Lower lobe of right lung (tissue), 2 donors: ENCODE measurements around the gene ATP6V1E1. TPM values are rescaled to one million over a fixed set of nuclear protein-coding genes. Genes with fewer than 3 reads are reported as not detected.

Experiments
- ATAC-seq, 2 donors: fragments of 200-7000 bp; cut with Tn5 transposase; one replicate each; pipeline ENCODE4 v1.9.1; 2020 to 2022; ENCODE audit warnings: mild to moderate bottlenecking in 2 of 2, moderate library complexity in 2 of 2
- DNase-seq: peaks from one replicate; pipeline ENCODE4 v3.0.0-alpha.2; 2020
- H3K27ac ChIP-seq: fragments of 200-600 bp; one replicate; pipeline ENCODE4 v1.8.0; 2022
- H3K27me3 ChIP-seq: fragments of 200-600 bp; one replicate; pipeline ENCODE4 v1.8.0; 2022; ENCODE audit warnings: low read depth
- H3K36me3 ChIP-seq: fragments of 200-600 bp; one replicate; pipeline ENCODE4 v1.8.0; 2022; ENCODE audit warnings: mild to moderate bottlenecking
- H3K4me1 ChIP-seq: fragments of 200-600 bp; one replicate; pipeline ENCODE4 v1.8.0; 2022
- H3K4me3 ChIP-seq: fragments of 200-600 bp; one replicate; pipeline ENCODE4 v1.8.0; 2022; ENCODE audit warnings: mild to moderate bottlenecking
- H3K9me3 ChIP-seq: fragments of 200-600 bp; one replicate; pipeline ENCODE4 v1.8.0; 2022
- intact Hi-C: fragments of 100-400 bp; cut with DNase I; formaldehyde crosslinking; loops from one replicate; pipeline ENCODE4 v1.11.0; 2022
- total RNA-seq: library from RNA; stranded (reverse); fragmentation: NEBNext Ultra II Directional; extraction: Animal tissue kit (Norgen Biotek cat#: 25700); gene quantifications from one replicate; pipeline ENCODE4 v1.2.1, GENCODE V29; 2021
- TF ChIP-seq, protein P1 (sequence below): fragments of 200-600 bp; IDR thresholded peaks from one replicate; pipeline ENCODE4 v1.8.0; 2022; ENCODE audit warnings: antibody characterized with exemption, mild to moderate bottlenecking
- donor health status: DM: no; HTN: yes; CAD: no; lungs with severe emphysema.

ATP6V1E1 gene
- total RNA-seq, 1 donor from 2014 or later, result 133 TPM

DNA sequence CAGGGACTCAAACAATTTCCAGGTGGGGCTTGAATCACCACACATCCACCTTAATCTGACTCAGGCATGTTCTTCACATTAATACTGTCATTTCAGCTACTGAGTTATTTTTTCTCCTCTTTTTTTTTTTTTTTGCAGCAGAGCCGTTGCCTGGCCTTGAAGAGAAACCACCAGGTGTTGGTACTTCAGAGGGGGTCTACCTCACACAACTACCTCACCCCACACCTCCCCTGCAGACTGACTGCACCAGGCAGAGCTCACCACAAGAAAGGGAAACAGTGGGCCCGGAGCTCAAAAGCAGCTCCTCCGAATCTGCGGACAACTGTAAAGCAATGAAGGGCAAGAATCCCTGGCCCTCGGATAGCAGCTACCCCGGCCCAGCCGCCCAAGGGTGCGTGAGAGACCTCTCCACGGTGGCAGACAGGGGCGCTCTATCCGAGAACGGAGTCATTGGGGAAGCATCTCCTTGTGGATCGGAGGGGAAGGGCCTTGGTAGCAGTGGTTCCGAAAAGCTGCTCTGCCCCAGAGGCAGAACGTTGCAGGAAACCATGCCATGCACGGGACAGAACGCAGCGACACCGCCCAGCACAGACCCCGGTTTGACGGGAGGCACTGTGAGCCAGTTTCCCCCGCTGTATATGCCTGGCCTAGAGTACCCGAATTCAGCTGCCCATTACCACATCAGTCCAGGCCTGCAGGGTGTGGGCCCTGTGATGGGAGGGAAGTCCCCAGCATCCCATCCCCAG lies 80.4 kb downstream of the ATP6V1E1 start:
- Histone ChIP-seq H3K36me3 (peaks cover 36% of the 10 kb centered on the region), H3K4me3 (no peak overlapping the region), H3K27ac (no peak overlapping the region), H3K9me3 (no peaks in the 10 kb centered on the region), H3K4me1 (no peaks in the 10 kb centered on the region), H3K27me3 (no peaks in the 10 kb centered on the region)
- TF ChIP-seq, protein P1, sequence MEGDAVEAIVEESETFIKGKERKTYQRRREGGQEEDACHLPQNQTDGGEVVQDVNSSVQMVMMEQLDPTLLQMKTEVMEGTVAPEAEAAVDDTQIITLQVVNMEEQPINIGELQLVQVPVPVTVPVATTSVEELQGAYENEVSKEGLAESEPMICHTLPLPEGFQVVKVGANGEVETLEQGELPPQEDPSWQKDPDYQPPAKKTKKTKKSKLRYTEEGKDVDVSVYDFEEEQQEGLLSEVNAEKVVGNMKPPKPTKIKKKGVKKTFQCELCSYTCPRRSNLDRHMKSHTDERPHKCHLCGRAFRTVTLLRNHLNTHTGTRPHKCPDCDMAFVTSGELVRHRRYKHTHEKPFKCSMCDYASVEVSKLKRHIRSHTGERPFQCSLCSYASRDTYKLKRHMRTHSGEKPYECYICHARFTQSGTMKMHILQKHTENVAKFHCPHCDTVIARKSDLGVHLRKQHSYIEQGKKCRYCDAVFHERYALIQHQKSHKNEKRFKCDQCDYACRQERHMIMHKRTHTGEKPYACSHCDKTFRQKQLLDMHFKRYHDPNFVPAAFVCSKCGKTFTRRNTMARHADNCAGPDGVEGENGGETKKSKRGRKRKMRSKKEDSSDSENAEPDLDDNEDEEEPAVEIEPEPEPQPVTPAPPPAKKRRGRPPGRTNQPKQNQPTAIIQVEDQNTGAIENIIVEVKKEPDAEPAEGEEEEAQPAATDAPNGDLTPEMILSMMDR, result no peak
- DNase-seq, result no peak
- intact Hi-C loops, result no loop called here
- ATAC-seq, result no peak

DNA sequence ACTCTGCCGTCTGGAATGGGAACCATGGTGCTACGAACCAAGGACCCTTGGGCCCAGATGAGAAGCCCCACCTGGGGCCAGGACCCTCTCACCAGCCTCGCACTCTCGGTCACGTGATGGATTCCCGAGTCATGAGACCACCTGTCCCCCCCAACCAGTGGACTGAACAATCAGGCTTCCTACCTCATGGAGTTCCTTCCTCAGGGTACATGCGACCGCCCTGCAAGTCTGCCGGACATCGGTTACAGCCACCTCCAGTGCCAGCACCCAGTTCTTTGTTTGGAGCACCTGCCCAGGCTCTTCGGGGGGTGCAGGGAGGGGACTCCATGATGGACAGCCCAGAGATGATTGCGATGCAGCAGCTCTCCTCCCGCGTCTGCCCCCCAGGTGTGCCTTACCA lies 86.1 kb downstream of the ATP6V1E1 start:
- Histone ChIP-seq H3K4me1 (no peaks in the 10 kb centered on the region), H3K27me3 (no peaks in the 10 kb centered on the region), H3K4me3 (no peak overlapping the region), H3K9me3 (no peaks in the 10 kb centered on the region), H3K27ac (no peak overlapping the region), H3K36me3 (peaks cover 36% of the 10 kb centered on the region)
- TF ChIP-seq, protein P1, result no peak
- ATAC-seq (no peak), DNase-seq (no peak)
- intact Hi-C loops, result no loop called here

Other genes with a start within 250 kb of the ATP6V1E1 start
- 0.50 TPM for gene SLC25A18, start 65.3 kb downstream of the ATP6V1E1 start, total RNA-seq
- 41.2 TPM for gene BCL2L13, start 10.0 kb upstream of the ATP6V1E1 start, total RNA-seq
- 34.3 TPM for gene BID, start 145.7 kb upstream of the ATP6V1E1 start, total RNA-seq